Measurements from ENCODE around the gene DONSON. TPM values are rescaled to one million over a fixed set of nuclear protein-coding genes. Genes with fewer than 3 reads are reported as not detected.

DONSON gene
- total RNA-seq, 4 donors from 2014 or later: 11.5 to 20.6 (median 18.1) TPM

Other genes starting within 250 kb of the DONSON start
- 100 to 1,000 TPM; 110 to 153 (median 129) TPM for gene IFNGR2, start 185.3 kb downstream of the DONSON start, total RNA-seq
- gene TMEM50B, start 108.7 kb downstream of the DONSON start, total RNA-seq: 100 to 1,000 TPM in 3 of 4 donors, 10 to 100 TPM in 1; 77.7 to 155 (median 146) TPM
- gene DNAJC28, start 97.0 kb downstream of the DONSON start, total RNA-seq: 1 to 10 TPM in 3 of 4 donors, under 1 TPM in 1; 0.66 to 3.6 (median 1.7) TPM
- gene GART, start 46.6 kb downstream of the DONSON start, total RNA-seq: 100 to 1,000 TPM in 2 of 4 donors, 10 to 100 TPM in 2; 73.5 to 141 (median 106) TPM
- gene SON, start 45.6 kb downstream of the DONSON start, total RNA-seq: 100 to 1,000 TPM; 243 to 283 (median 271) TPM
- 10 to 100 TPM; 48.8 to 94.4 (median 74.8) TPM for gene CRYZL1, start 53.1 kb upstream of the DONSON start, total RNA-seq
- 100 to 1,000 TPM in 2 of 4 donors, 10 to 100 TPM in 2; 50.4 to 208 (median 96.7) TPM for gene ITSN1, start 53.8 kb upstream of the DONSON start, total RNA-seq